OCI-LY1 (cell line): ENCODE measurements around the gene RASSF5.

ENCODE experiments used
- H2AFZ ChIP-seq: fragments of 200-600 bp; sonication (generic), shearing (Covaris generic); 2 replicates; pipeline ENCODE4 v1.6.0; 2014; ENCODE audit warnings: antibody characterized with exemption, mild to moderate bottlenecking, low read length
- H3F3A ChIP-seq: fragments of 200-600 bp; sonication (generic), shearing (Covaris generic); 2 replicates; pipeline ENCODE4 v1.6.0; 2014; ENCODE audit warnings: mild to moderate bottlenecking, antibody characterized with exemption, low read length, moderate library complexity; ENCODE audit not compliant: insufficient read depth
- H3K27ac ChIP-seq: fragments of 200-600 bp; sonication (generic); 2 replicates; pipeline ENCODE4 v1.5.1; 2014; ENCODE audit warnings: low read length, mixed run types, mild to moderate bottlenecking, low read depth; ENCODE audit not compliant: poor library complexity, severe bottlenecking
- H3K27me3 ChIP-seq: fragments of 200-600 bp; sonication (generic); 2 replicates; pipeline ENCODE4 v1.6.0; 2014; ENCODE audit warnings: antibody characterized with exemption, mild to moderate bottlenecking, low read length, moderate library complexity; ENCODE audit not compliant: insufficient read depth
- H3K36me3 ChIP-seq: fragments of 200-600 bp; sonication (generic); 2 replicates; pipeline ENCODE4 v1.6.1; 2014; ENCODE audit warnings: mild to moderate bottlenecking, antibody characterized with exemption, low read length, moderate library complexity, mixed read lengths; ENCODE audit not compliant: insufficient read depth
- H3K4me1 ChIP-seq: fragments of 200-600 bp; sonication (generic); 2 replicates; pipeline ENCODE4 v1.5.1; 2014; ENCODE audit warnings: mild to moderate bottlenecking, low read length, moderate library complexity; ENCODE audit not compliant: insufficient read depth, severe bottlenecking
- H3K4me2 ChIP-seq: fragments of 200-600 bp; sonication (generic), shearing (Covaris generic); 2 replicates; pipeline ENCODE4 v1.6.1; 2014; ENCODE audit warnings: low read length
- H3K4me3 ChIP-seq: fragments of 200-600 bp; sonication (generic); 2 replicates; pipeline ENCODE4 v1.5.1; 2014; ENCODE audit warnings: low read length, low read depth, mild to moderate bottlenecking, mixed read lengths; ENCODE audit not compliant: poor library complexity, severe bottlenecking
- H3K79me2 ChIP-seq: fragments of 200-600 bp; shearing (Covaris generic); 2 replicates; pipeline ENCODE4 v1.6.1; 2016; ENCODE audit warnings: mixed run types, low read length, mixed read lengths; ENCODE audit not compliant: insufficient read depth
- H3K9ac ChIP-seq: fragments of 200-600 bp; sonication (generic), shearing (Covaris generic); 2 replicates; pipeline ENCODE4 v1.6.1; 2014; ENCODE audit warnings: mild to moderate bottlenecking, low read length, mixed read lengths
- H3K9me2 ChIP-seq: fragments of 200-600 bp; sonication (generic), shearing (Covaris generic); 2 replicates; pipeline ENCODE4 v1.6.1; 2014; ENCODE audit warnings: low read depth, mild to moderate bottlenecking, low read length, mixed read lengths
- H3K9me3 ChIP-seq: fragments of 200-600 bp; shearing (Covaris generic); 2 replicates; pipeline ENCODE4 v1.6.1; 2014; ENCODE audit warnings: low read length, mixed read lengths
- H4K20me1 ChIP-seq: fragments of 200-600 bp; sonication (generic), shearing (Covaris generic); 2 replicates; pipeline ENCODE4 v1.6.0; 2016; ENCODE audit warnings: mild to moderate bottlenecking, low read length; ENCODE audit not compliant: insufficient read depth
- CTCF ChIP-seq: fragments of 200-600 bp; sonication (generic), shearing (Covaris generic); IDR thresholded peaks from 2 replicates; pipeline ENCODE4 v1.5.1; 2017; ENCODE audit warnings: mild to moderate bottlenecking, antibody characterized with exemption, low read length, moderate library complexity, mixed read lengths
- EZH2 ChIP-seq: fragments of 200-600 bp; sonication (generic), shearing (Covaris generic); IDR thresholded peaks from 2 replicates; pipeline ENCODE4 v1.8.0; 2017; ENCODE audit warnings: borderline replicate concordance, mixed run types, mild to moderate bottlenecking, antibody characterized with exemption, low read length, moderate library complexity, mixed read lengths

RASSF5 gene

GRCh38 chr1:206577626-206578025 is 70.3 kb downstream of the RASSF5 start:
- Histone ChIP-seq H3K79me2 (no peaks in the 10 kb centered on the region), H3K4me3 (no peak overlapping the region), H3K4me1 (peaks cover 45% of the 10 kb centered on the region), H3K27me3 (no peaks in the 10 kb centered on the region), H3K9me3 (no peaks in the 10 kb centered on the region), H3K27ac (no peak overlapping the region), H3F3A (no peaks in the 10 kb centered on the region), H3K4me2 (no peak overlapping the region), H3K9me2 (no peaks in the 10 kb centered on the region), H2AFZ (no peak overlapping the region), H3K9ac (no peak overlapping the region), H4K20me1 (no peaks in the 10 kb centered on the region), H3K36me3 (peaks cover 11% of the 10 kb centered on the region; the same call in 1 of the 2 replicates)
- TF ChIP-seq CTCF (no peak), EZH2 (no peak)

- Histone ChIP-seq H3K27me3 (no peaks in the 10 kb centered on the region), H3K79me2 (no peaks in the 10 kb centered on the region), H3K9me3 (no peaks in the 10 kb centered on the region), H3K4me3 (no peak overlapping the region), H3K9ac (no peak overlapping the region), H3K27ac (peak overlapping the region; percentile 28), H3K9me2 (no peaks in the 10 kb centered on the region), H3K36me3 (peaks cover 4% of the 10 kb centered on the region; the same call in 1 of the 2 replicates), H3F3A (no peaks in the 10 kb centered on the region), H3K4me1 (peaks cover 45% of the 10 kb centered on the region), H2AFZ (no peak overlapping the region), H3K4me2 (no peak overlapping the region), H4K20me1 (no peaks in the 10 kb centered on the region)
- TF ChIP-seq CTCF (no peak), EZH2 (no peak)
Observed at GRCh38 chr1:206578068-206578977, 71.0 kb downstream of the RASSF5 start.

GRCh38 chr1:206578978-206579374 is 71.6 kb downstream of the RASSF5 start:
- no peak overlapping the region for H3K9ac ChIP-seq
- H4K20me1 ChIP-seq = no peaks in the 10 kb centered on the region
- TF ChIP-seq EZH2 (no peak), CTCF (no peak)
- no peak overlapping the region for H3K4me3 ChIP-seq
- peaks cover 10% of the 10 kb centered on the region; the same call in 1 of the 2 replicates for H3K36me3 ChIP-seq
- no peaks in the 10 kb centered on the region for H3K79me2 ChIP-seq
- H3K27me3 ChIP-seq = no peaks in the 10 kb centered on the region
- no peak overlapping the region for H3K27ac ChIP-seq
- no peak overlapping the region for H3K4me2 ChIP-seq
- peaks cover 45% of the 10 kb centered on the region for H3K4me1 ChIP-seq
- H2AFZ ChIP-seq = no peak overlapping the region
- H3K9me2 ChIP-seq = no peaks in the 10 kb centered on the region
- no peaks in the 10 kb centered on the region for H3K9me3 ChIP-seq
- H3F3A ChIP-seq = no peaks in the 10 kb centered on the region
